ENCODE measurements around the gene TRPC4AP. TPM values are rescaled to one million over a fixed set of nuclear protein-coding genes. Genes with fewer than 3 reads are reported as not detected.
"Not testable (repeated sequence)": the region's sequence is repeated elsewhere in the genome, so short reads cannot be mapped to it uniquely, and the experiment has no call there.

TRPC4AP gene
- total RNA-seq, 1 experiment from 2014 or later = 48.6 TPM

GRCh38 chr20:35077341-35077740, 15.3 kb downstream of the TRPC4AP start:
- ATAC-seq (no peak), DNase-seq (ENCODE audit: low read depth, low spot score) (no peak)
- Histone ChIP-seq H3K9me2 (ENCODE audit: insufficient read depth) (no peaks in the 10 kb centered on the region), H3K27ac (ENCODE audit: low read depth, low read length) (no peak overlapping the region), H3K9ac (ENCODE audit: low read length) (no peak overlapping the region), H3K4me1 (ENCODE audit: control insufficient read depth in 1 of 2, insufficient read depth in 2 of 2, low read length in 2 of 2) (no peaks in the 10 kb centered on the region), H3K27me3 (ENCODE audit: insufficient read depth, low read length) (no peaks in the 10 kb centered on the region), H3K9me3 (ENCODE audit: control insufficient read depth in 1 of 2, insufficient read depth in 1 of 2, low read depth in 1 of 2, low read length in 2 of 2) (no peaks in the 10 kb centered on the region), H3K4me2 (ENCODE audit: low read length) (no peak overlapping the region), H4K20me1 (ENCODE audit: insufficient read depth) (no peaks in the 10 kb centered on the region), H3K79me2 (ENCODE audit: insufficient read depth, low read length) (peaks cover 46% of the 10 kb centered on the region), H3K4me3 (replicated peaks in 1 of 2; ENCODE audit: low read depth in 1 of 2, low read length in 2 of 2) (no peak overlapping the region), H3K36me3 (ENCODE audit: control insufficient read depth in 1 of 2, insufficient read depth in 2 of 2, low read length in 2 of 2) (peaks cover 10 to 13% of the 10 kb centered on the region in 2 experiments; a peak in 3 of 4 replicates), H2AFZ (ENCODE audit: low read depth, low read length, poor library complexity, severe bottlenecking) (no peak overlapping the region)
- CTCF ChIA-PET = no interaction called here
- RAD21 ChIA-PET (ENCODE audit: low non-redundant PET in 1 of 2, low total read pairs in 2 of 2, uncharacterized antibody in 2 of 2, unreplicated experiment in 2 of 2) = no interaction called here
- intact Hi-C loops (cut with micrococcal nuclease) = no loop called here
- POLR2A ChIA-PET = no interaction called here
- no TSS peak for BruUV-seq (replicated peaks)
- TF ChIP-seq, protein P1, sequence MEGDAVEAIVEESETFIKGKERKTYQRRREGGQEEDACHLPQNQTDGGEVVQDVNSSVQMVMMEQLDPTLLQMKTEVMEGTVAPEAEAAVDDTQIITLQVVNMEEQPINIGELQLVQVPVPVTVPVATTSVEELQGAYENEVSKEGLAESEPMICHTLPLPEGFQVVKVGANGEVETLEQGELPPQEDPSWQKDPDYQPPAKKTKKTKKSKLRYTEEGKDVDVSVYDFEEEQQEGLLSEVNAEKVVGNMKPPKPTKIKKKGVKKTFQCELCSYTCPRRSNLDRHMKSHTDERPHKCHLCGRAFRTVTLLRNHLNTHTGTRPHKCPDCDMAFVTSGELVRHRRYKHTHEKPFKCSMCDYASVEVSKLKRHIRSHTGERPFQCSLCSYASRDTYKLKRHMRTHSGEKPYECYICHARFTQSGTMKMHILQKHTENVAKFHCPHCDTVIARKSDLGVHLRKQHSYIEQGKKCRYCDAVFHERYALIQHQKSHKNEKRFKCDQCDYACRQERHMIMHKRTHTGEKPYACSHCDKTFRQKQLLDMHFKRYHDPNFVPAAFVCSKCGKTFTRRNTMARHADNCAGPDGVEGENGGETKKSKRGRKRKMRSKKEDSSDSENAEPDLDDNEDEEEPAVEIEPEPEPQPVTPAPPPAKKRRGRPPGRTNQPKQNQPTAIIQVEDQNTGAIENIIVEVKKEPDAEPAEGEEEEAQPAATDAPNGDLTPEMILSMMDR (IDR thresholded peaks at IDR 0.05 in 2 of 3, conservative IDR thresholded peaks at IDR 0.05 in 1 of 3; ENCODE audit: borderline replicate concordance in 1 of 3, insufficient read depth in 1 of 3, low read depth in 2 of 3, low read length in 2 of 3) = no peak
- no peak for TF ChIP-seq ZFX (IDR thresholded peaks at IDR 0.05)
- no peak for TF ChIP-seq SRF (IDR thresholded peaks at IDR 0.05; ENCODE audit: low read depth)
- TF ChIP-seq, protein P2, sequence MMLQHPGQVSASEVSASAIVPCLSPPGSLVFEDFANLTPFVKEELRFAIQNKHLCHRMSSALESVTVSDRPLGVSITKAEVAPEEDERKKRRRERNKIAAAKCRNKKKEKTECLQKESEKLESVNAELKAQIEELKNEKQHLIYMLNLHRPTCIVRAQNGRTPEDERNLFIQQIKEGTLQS (IDR thresholded peaks at IDR 0.05) = no peak

- CTCF ChIA-PET; DNase-seq (ENCODE audit: low read depth, low spot score); H3K4me3 ChIP-seq (replicated peaks in 1 of 2; ENCODE audit: low read depth in 1 of 2, low read length in 2 of 2); RAD21 ChIA-PET (ENCODE audit: low non-redundant PET in 1 of 2, low total read pairs in 2 of 2, uncharacterized antibody in 2 of 2, unreplicated experiment in 2 of 2); ATAC-seq; H3K4me2 ChIP-seq (ENCODE audit: low read length); BruUV-seq (replicated peaks); H2AFZ ChIP-seq (ENCODE audit: low read depth, low read length, poor library complexity, severe bottlenecking); H3K9ac ChIP-seq (ENCODE audit: low read length); POLR2A ChIA-PET; H3K9me3 ChIP-seq (ENCODE audit: control insufficient read depth in 1 of 2, insufficient read depth in 1 of 2, low read depth in 1 of 2, low read length in 2 of 2); H3K9me2 ChIP-seq (ENCODE audit: insufficient read depth); H4K20me1 ChIP-seq (ENCODE audit: insufficient read depth); H3K27me3 ChIP-seq (ENCODE audit: insufficient read depth, low read length); intact Hi-C loops (cut with micrococcal nuclease); H3K27ac ChIP-seq (ENCODE audit: low read depth, low read length); H3K36me3 ChIP-seq (ENCODE audit: control insufficient read depth in 1 of 2, insufficient read depth in 2 of 2, low read length in 2 of 2); H3K4me1 ChIP-seq (ENCODE audit: control insufficient read depth in 1 of 2, insufficient read depth in 2 of 2, low read length in 2 of 2): not testable (repeated sequence)
- peaks cover 24% of the 10 kb centered on the region for H3K79me2 ChIP-seq (ENCODE audit: insufficient read depth, low read length)
Measured at GRCh38 chr20:35071436-35072153, 21.0 kb downstream of the TRPC4AP start.
